GM12892 (cell line): Measurements from ENCODE around the gene ELN.

Experiments
- POLR2A ChIP-seq: IDR thresholded peaks from 2 replicates; pipeline ENCODE4 v1.6.1; 2011; ENCODE audit warnings: low read depth, low read length, control low read depth
- TAF1 ChIP-seq: IDR thresholded peaks from 2 replicates; pipeline ENCODE4 v1.6.1; 2011; ENCODE audit warnings: low read depth, mild to moderate bottlenecking, control low read depth, low read length, borderline replicate concordance

DNA sequence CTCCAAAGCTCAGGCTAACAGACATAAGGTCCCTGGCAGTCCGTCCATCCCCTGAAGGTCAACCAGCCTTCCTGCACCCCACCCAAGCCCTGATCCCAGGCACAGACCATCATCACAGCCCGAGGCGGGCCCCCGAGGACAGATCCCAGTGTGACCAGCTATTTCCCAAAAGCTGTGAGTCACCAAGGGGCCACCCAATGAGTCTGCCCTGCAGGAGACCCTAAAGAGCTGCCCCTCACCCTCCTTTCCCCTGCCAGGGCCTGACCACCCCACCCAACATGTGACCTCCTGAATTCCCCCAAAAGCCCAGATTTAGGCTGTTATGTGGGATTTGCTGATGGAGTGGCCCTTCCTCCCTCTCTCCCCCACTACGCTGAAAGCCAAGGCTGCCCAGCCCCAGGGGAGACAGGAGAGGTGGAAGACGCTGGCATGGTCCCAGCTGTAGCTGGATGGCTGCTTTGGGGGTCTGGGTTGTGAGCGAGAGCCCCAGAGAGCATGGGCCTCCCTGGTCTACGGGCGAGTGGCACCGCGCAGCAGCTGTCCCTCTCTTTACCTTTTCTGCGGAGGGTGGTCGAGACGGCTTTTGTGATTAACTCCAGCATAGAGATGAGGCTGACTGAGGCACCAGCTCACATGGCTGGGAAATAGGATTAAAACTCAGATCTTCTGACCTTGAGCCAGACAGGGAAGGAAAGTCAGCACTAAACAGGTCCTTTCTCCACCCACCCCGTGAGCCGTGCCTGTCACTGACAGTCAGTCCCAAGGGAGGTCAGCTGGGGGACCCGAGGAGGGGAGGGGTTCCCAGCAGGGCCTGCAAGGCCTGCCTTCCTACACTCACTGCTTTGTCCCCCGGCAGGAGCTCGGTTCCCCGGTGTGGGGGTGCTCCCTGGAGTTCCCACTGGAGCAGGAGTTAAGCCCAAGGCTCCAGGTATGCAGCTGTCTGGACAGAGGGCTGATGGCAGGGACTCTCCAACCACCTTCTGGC lies 16.7 kb downstream of the ELN start:
- TF ChIP-seq POLR2A (no peak), TAF1 (no peak)
